ENCODE results near the gene AGPAT2.

The AGPAT2 gene

DNA sequence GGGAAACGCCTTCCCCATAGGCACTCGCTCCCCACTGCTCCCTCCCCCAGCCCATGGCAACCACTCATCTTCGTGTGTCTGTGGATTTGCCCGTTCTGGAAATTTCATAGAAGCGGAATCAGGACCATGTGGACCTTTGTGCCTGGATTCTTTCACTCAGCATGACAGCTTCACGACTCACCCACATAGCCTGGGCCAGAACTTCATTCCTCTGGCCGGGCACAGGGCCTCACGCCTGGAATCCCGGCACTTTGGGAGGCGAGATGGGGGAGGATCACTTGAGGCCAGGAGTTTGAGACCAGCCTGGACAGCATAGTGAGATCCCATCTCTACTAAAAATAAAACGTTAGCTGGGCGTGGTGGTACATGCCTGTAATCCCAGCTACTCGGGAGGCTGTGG, 13.0 kb upstream of the AGPAT2 start:
- DNase-seq = no peak

DNA sequence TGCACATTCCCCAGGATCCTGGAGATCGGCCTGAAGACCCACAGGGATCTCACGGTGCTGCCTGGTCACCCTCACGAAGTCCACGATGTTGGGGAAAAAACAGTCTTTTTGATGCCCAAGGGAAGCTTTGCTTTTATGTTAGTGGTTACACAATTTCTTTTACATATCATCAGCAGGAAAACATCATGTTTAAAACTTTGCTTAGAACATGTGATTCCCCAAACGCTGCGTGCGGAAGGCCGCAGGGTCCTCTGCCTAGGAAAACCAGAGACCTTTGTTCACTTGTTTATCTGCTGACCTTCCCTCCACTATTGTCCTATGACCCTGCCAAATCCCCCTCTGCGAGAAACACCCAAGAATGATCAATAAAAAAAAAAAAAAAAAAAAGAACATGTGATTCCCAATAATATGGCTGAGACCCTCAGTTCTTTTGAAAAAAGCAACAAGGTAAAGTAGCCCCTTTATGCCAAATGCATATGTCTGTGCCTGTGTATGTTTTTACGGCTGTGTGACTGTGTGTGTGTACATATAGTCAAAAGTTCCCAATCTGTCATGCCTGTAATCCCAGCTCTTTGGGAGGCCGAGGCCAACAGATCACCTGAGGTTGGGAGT, 11.5 kb upstream of the AGPAT2 start:
- DNase-seq = no peak

DNA sequence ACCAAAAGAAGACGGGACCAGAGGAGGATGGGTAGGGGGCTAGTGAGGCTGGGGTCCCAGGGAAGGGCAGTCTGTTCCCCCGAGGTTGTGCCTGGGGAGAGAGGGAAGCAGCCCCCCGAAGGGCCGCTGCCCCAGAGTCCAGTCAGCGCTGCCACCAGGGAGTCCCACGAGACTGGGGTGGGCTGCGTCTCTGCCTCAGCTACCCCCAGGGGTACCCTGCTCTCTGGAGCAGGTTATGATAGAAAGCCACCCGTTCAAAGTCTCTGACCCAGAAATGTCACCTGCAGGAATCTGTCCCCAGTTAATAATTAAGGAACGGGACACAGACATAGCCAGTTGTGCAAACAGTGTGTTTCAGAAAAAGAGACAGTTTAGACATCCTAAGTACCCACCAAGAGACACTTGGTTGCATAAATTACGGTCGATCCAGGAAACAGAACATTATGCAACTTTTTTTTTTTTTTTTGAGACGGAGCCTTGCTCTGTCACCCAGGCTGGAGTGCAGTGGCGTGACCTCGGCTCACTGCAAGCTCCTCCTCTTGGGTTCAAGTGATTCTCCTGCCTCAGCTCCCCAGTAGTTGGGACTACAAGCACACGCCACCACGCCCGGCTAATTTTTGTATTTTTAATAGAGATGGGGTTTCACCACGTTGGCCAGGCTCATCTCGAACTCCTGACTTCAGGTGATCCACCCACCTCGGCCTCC, 10.7 kb upstream of the AGPAT2 start:
- no peak for DNase-seq

DNA sequence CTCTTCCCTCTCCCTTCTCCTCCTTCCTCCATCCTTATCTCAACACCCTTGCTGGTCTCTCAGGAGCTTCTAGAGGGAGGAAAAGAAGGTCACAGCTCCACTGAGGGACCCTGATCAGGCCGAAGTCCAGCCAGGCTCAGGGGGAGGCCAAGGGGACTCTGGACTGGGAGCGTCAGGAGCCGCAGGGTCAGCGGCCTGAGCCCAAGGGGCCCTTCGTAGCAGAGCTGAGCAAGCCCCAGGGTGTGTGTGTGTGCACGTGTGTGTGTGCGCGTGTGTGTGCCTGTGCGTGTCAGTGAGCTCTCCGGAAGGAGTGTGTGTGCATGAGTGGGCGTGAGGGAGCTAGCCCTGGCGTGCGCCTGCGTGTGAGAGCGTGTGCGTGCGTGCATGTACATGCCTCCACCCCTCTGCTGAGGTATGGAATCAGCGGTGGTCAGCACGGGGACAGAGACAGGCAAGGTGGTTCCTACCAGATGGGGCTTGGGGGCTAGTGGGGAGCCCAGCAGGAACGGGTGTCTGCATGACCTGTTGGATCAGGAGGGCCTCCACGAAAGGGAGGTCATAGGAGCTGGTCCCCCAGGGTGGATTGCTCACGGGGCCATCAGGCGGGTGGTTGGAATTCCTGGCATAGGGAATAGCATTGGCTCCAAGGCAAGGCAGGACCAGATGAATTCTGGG, 10.0 kb upstream of the AGPAT2 start:
- no peak for DNase-seq

DNA sequence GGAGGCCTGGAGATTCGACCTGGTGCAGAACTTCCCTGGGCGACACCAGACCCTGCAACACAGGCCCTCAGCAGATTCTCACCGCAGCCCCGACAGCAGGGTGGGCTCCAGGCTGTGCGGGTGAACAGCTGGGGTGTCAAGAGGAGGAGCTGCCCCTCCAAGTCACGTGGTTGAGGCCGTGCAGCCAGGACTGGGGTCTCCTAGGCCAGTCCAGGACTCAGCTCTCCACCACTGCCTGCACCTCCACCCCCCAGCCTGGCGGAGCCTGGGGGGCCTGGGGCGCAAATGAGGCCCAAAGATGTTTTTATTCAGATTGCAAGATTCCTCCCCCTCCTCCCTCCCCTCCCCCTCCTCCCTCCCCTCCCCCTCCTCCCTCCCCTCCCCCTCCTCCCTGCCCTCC, 9.2 kb upstream of the AGPAT2 start:
- DNase-seq = no peak

DNA sequence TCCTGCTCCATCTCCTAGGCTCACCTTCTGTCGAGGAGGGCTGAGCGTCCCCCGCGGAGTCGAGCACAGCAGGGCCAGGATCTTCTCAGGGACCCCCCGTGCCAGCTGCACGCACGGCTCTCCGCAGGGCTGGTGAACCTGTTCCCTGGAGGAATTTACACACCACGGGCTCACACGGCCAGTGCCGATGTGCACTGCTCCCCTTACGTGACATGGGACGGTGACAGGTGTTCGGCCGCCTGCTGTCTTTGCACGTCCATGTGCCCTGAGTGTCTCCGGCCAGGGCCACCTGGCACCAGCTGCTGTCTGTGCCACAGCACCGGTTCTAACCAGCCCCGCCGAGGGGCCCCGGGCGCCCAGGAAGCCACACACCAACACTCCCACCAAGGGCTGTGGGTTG, 8.7 kb upstream of the AGPAT2 start:
- no peak for DNase-seq

DNA sequence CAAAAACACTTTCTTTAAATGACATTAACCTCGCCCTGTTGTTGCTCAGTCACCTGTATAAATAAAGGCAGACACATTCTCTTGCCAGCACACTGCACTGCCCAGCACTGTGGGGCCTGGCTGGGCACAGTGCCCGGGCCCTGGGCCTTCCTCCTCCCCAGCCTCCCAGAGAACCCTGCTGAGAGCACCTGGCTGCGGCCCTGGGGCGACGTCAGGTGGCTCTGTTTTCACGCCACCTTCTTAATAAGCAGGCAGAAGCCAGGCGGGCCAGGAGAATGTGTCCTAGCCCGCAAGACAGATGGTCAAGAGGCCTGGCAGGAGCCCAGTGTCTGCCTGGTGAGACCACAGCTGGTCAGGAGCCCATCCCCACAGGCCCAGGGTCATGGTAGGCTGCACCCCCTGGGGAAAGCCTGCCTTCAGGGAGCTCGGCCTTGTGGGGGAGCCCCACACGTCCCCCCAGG, 8.2 kb upstream of the AGPAT2 start:
- peak in 1 of 2 experiments; percentile 15 for DNase-seq

DNA sequence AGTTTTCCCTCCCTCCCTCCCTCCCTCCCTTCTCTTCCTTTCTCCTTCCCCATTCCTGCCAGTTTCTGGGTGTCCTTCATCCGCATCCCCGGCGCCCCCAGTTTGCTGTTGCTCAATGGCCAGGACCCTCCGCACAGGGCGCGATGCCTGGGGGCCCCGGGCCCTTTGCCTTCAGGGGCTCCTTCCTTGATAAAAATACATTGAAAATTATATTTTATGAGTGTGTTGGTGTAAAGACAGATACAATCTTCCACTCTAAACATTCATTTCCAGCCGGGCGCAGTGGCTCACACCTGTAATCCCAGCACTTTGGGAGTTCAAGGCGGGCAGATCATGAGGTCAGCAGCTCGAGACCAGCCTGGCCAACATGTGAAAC, 7.6 kb upstream of the AGPAT2 start:
- no peak for DNase-seq

DNA sequence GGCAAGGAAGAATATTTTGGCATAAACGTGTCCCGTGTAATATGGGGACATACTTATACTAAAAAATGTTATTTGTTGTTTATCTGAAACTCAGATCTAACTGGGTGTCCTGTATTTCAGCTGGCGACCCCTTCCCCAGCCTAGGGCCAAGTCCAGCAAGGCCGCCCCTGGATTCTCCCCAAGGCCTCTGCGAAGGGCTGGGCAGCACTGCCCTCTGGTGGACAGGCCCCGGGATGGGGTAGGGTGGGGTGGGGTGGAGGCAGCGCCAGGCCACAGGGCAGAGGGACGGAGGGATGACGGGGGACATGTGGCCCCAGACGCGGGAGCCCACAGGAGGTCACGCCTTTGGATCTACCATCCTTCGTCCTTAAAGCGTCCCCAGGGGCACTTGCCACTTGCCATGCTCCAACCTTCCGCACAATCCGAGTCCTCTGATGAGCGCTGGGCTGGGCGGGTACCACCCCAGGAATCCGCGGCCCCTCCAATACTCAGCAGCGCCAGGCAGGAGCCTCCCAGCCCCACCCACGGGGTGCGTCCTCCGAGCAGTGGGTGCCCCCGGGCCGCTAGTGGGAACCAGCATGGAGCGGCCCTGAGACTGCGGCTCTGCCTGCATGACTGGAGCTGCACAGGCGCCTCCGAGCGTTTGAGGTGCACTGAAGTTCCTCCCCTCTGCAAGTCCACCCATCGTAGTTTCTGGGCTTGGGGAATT, 7.1 kb upstream of the AGPAT2 start:
- no peak for DNase-seq

DNA sequence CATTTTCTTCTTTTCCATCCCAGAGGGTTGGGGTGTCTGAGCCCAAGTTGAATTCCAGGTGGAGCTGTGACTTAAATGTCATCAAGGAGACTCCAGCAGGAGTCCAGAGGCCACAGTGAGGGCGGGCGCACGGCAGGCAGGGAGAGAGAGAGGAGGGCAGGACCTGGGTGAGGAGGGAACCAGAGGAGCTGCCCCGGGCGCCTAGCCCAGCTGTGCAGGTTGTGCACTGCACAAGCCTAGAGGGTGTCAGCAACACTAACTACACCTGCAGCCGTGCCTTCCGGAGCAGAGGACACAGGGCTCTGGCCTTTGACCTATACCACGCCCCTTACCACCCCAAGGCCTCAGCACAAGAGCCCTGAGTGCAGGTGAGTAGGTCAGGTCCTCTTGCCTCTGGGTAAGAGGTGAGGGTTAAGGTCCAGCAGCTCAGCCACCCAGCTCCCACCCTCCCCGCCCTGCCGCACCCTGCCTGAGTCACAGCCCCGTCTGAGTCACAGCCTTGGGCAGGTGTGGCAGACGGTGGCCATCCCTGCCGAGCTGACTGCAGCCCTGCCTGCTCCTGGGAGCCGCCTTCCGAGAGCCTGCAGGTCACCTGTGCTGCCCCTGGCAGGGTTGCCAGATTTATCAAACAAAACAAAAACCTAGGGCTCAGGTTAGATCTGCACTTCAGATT, 6.4 kb upstream of the AGPAT2 start:
- DNase-seq = no peak

DNA sequence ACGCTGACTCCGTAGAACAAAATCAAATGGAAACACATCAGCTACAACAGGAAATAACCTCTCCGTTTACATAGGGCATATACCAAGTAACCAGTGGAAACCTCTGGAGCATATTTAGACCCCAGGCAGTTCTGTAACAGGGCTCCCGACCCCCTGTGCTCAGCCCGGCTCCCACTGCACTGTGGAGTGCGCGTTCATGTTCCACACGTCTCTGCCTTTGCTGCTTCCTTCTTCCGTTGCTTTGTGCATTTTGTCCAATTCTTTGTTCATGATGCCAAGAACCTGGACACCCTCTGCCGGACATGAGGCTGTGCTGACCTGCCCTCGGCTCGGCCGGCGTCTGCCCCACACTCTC, 5.9 kb upstream of the AGPAT2 start:
- DNase-seq = no peak

DNA sequence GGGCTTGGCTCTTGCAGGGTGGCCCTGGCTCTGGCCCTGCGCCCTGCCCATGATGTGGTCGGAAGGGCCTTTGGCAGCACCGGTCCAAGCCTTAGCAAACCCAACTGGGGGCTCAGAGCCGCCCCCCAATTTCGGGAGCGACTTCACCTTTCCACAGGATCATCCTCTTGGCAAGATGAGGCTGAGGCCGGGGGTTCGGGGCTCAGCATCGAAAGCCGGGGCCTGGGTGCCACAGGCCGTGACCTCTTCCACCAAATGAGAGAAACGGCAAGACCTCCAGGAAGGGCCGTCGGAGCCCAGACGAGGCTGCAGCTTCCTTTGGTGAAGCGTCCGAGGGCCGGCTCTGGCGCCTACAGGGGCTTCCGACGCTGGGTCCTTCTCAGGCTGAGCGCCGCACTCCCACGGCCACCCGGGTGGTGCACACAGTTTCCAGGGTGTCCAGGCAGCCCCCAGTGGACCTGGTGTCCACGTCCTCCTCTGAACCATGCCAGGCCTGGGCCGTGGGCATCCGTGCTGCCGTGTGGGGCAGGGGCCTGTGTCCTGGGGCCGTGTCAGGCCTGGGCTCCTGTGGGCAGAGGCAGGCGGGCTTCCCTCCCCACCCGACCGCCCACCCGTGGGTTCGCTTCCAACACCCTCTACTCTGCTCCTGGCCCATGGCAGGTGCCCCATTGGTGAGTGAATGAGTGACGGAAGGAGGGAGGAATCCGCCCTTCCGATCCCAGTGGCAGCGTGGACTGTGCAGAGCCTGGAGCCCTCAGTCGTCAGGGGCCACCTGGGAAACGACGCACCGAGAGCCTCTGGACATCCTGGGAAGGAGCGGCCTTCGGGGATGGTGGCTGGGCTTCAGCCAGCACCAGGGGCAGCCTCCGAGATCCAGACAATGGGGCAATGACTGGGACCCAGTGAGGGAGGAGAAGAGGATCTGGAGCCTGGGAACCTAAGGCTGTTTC, 5.2 kb upstream of the AGPAT2 start:
- DNase-seq = no peak

DNA sequence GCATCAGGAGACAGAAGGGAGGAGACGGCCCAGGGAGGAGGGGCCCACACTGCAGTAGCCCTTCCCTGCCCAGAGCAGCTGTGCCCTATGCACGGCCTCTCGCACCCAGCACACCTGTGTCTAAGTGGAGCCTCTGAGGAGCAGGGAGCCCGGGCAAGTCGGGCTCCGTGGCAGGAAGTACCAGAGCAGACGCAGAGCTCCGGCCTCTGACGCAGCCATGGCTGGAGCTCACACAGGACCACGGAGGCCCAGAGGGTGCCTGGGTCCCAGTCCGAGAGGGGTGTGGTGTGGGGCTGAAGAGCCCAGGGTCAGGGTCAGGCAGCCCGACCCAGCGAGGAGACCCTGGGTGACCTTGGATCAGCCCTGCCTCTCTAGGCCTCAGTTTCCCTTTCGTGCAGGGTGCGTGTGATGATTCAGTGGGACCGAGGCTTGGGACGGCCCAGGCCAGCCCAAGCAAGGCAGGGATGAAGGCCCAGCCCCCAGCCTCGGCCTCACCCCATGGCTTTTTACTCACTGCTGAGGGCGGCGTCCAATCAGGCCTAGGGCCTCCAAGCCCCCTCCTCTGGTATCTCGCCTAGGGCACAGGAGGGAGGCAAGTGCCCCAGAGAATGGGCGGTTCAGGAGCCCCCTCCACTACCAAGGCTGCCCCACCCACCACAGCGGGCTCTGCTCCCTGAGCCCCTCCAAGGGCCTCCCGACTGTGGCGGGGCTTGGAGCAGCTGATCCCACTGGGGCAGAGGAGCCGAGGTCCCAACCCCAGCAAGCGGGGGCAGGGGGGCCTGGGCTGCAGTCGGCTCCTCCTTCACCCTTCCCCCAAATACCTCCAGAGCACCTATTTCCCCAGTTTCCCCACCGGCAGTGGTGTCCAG, 4.3 kb upstream of the AGPAT2 start:
- no peak for DNase-seq

DNA sequence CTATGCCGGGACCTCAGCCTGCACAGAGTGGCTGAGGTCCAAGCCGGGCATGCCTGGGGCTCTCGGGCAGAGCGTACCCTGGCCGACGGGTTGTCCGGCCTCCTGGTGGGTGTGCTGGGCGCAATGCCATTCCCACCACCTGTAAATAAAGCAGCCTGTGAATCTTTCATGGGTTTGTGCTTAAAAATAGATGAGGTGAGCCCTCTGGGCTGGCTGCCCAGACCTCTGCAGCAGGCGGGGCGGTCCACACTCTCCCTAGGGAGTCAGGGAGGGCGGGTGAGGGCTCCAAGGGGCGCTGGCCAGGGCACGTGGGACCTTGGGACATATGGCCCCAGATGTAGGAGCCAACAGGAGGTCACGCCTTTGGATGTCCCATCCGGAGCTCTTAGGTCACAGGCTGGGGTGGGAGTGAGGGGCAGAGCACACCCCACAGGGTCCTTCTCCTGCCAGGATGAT, 3.6 kb upstream of the AGPAT2 start:
- DNase-seq = no peak

DNA sequence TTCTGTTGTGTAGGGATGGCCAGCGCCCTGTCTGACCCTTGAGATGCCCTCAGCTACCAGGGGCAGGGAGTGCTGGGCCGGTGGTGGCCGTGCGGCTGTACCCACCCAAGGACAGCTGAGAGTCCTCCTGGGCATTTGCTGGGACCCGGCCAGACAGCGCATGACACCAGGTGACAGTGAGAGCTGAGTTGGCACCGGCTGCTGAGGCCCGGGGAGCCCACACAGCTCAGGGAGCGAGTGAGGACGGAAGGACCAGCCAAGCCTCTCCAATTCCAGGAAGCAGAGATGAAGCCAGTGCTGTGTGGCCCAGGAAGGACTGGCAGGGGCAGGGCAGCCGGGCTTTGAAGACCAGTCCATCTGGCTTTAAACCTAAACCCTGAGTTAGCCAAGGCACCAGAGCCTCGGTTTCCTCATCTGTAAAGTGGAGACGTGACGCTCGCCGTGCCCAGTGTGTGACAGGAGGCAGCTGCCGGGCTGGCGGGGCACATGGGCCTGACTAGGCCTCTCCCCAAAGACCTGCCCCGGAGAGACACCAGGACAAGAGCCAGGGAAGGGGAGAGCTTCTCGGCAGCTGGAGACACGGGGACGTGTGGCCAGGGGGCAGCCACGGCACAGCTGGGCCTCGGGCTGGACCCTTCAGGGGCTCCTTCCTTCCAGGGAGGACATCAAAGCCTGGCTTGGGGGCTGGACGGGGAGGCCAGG, 3.0 kb upstream of the AGPAT2 start:
- DNase-seq = no peak

DNA sequence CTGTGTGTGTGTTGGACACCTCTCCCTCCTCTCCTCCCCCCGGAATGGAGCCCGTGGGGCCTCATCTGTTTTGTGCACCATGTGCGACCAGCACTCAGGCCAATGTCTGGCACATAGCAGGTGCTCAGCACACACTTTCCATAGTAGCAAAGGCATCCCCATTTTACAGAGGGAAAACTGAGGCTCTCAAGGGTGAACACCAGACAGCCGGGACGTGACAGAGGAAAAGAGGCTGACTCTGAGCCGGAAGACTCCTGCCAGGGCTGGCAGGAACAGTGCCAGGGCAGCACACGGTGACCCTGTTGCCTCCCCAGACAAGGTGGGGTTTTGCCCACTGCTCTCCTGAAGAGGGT, 1.8 kb upstream of the AGPAT2 start:
- DNase-seq = no peak

DNA sequence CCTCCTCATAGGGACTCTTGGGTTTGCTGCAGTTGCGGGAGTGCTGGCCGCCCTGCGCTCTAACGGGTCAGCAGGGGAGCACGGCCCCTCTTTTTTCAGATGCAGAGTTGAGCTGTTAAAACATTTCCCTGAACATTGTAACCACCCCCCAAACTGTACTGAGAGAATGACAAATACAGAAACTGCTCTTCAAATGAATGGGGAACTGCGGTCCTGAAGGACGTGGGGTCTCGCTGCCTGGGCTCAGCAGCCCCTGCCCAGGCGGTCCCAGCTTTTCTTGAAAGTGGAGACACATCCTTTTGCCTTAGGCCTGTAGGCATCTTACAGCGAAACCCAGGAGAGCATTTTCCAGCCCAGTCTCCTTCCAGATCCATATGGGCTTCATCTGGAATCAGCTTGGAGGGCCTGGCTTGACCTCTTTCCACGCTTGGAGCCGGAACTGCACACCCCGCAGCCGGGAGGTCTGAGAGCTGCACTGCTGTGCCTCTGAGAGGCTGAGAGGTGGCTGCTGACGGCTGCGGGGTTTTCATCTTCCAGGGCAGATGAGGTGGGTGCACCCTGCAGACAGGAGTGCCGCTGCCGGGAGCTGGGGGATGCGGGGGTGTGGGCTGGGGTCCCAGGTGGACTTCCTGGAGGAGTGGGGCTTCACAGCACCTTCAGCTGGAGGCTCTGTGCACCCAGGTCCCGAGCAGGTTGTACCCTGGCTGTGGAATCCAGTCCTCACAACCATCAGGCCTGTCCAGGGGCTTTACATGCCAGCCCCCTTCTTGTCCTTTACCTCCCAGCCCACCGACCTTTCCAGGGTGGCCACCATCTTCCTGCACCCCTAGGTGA, 1.2 kb upstream of the AGPAT2 start:
- DNase-seq = no peak

DNA sequence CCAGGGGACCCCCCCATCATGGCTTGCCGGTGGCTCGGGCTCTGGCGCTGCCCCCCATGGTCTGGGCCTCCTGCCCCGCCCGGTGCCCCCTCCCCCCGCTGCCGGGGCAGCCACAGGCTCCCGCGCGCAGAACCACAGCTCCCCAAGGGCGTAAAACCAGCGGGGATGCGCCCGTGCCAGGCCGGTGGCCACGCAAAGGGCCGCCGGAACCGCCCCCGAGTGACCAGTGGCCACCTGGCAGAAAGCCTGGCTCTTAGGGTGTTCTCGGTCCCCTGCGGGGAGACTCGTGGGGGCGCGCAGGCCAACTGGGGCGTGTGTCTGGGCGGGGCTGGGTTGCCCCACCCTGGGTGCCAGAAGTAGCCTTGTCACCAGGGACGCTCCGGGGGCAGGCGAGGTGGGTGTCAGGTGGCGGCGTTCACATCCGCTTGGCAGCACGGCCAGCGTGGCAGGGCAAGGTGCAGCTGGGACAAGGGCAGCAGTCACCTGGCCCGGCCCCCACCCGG, 515 bp upstream of the AGPAT2 start:
- no peak for DNase-seq

DNA sequence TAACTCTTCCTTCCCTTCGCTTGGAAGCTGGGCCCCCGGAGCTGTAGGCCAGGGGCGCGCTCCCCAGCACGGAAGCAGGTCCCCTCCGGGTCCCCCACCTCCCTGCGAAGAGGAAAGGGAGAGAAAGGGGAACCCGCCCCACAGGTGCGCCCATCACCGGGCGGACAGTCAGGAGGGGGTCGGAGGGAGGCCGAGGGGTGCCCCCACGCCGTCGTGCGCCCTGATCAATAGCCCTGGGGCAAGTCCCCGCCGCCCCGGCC, 793 bp downstream of the AGPAT2 start:
- DNase-seq = no peak

All from NCI-H446 (cell line).